GM12878 (cell line): ENCODE results near the gene SYCP2. TPM values are rescaled to one million over a fixed set of nuclear protein-coding genes. Genes with fewer than 3 reads are reported as not detected.

ENCODE experiments used
- ATAC-seq: fragments of 200-7000 bp; cut with Tn5 transposase; 3 replicates; pipeline ENCODE4 v1.9.1; 2020; ENCODE audit warnings: mild to moderate bottlenecking, moderate library complexity
- BruUV-seq: library from RNA; stranded (reverse); fragments of 400-500 nt; replicated peaks from 2 replicates; lab custom pipeline; 2021; lab: Mats Ljungman, UMichigan
- CTCF ChIA-PET: fragments of 300-600 bp; sonication (Branson Sonifier 250); formaldehyde crosslinking; extraction: SDS; loops from one replicate; lab custom pipeline; 2021; ENCODE audit warnings: inconsistent platforms; lab: Yijun Ruan, JAX
- POLR2A ChIA-PET: fragments of 350-600 bp; formaldehyde crosslinking; extraction: SDS; loops from one replicate; lab custom pipeline; 2021; ENCODE audit warnings: inconsistent platforms; lab: Charles Lee
- RAD21 ChIA-PET: fragments of 300-600 bp; sonication (Branson Sonifier 250); formaldehyde crosslinking; loops from one replicate; lab custom pipeline; 2023; ENCODE audit warnings: antibody characterized with exemption; ENCODE audit not compliant: unreplicated experiment; lab: Charles Lee
- SMC1A ChIA-PET: fragments of 300-600 bp; sonication (Branson Sonifier 250); formaldehyde crosslinking; loops from one replicate; lab custom pipeline; 2023; ENCODE audit not compliant: unreplicated experiment, uncharacterized antibody; lab: Charles Lee
- DNase-seq: peaks from one replicate; pipeline ENCODE4 v3.0.0-alpha.2; 2011; ENCODE audit warnings: low read depth, low spot score
- FAIRE-seq: peaks from 3 replicates; lab custom pipeline; 2011; peaks lifted over from hg19 to GRCh38; lab: Jason Lieb, UNC
- H2AFZ ChIP-seq: 2 replicates; pipeline ENCODE4 v1.6.0; 2011; ENCODE audit warnings: low read depth, low read length, control low read depth; ENCODE audit not compliant: control insufficient read depth
- H3K27ac ChIP-seq: 2 replicates; pipeline ENCODE4 v1.5.1; 2011; ENCODE audit warnings: control low read depth; ENCODE audit not compliant: control insufficient read depth, insufficient read depth
- H3K27me3 ChIP-seq, 2 experiments: replicated peaks in 1 of 2; 2 replicates each; pipeline versions ENCODE4 v1.6.0 to v1.6.1; 2011; ENCODE audit warnings: low read length in 1 of 2; ENCODE audit not compliant: control insufficient read depth in 2 of 2, insufficient read depth in 2 of 2
- H3K36me3 ChIP-seq, 2 experiments: 2 replicates each; pipeline ENCODE4 v1.5.1; 2011; ENCODE audit warnings: low read length in 1 of 2; ENCODE audit not compliant: control insufficient read depth in 2 of 2, insufficient read depth in 2 of 2
- H3K4me1 ChIP-seq: 2 replicates; pipeline ENCODE4 v1.6.1; 2011; ENCODE audit warnings: mild to moderate bottlenecking, low read length, moderate library complexity, mixed read lengths; ENCODE audit not compliant: control insufficient read depth, insufficient read depth
- H3K4me2 ChIP-seq: 2 replicates; pipeline ENCODE4 v1.6.0; 2011; ENCODE audit warnings: control low read depth; ENCODE audit not compliant: control insufficient read depth, insufficient read depth
- H3K4me3 ChIP-seq: fragments of 200-600 bp; sonication (generic); 2 replicates; pipeline ENCODE4 v1.5.1; 2016
- H3K79me2 ChIP-seq: 2 replicates; pipeline ENCODE4 v1.6.0; 2011; ENCODE audit warnings: low read length; ENCODE audit not compliant: control insufficient read depth, insufficient read depth
- H3K9ac ChIP-seq: 2 replicates; pipeline ENCODE4 v1.8.0; 2011; ENCODE audit warnings: low read length, control low read depth, mixed read lengths; ENCODE audit not compliant: control insufficient read depth, insufficient read depth
- H3K9me3 ChIP-seq: replicated peaks from 3 replicates; pipeline ENCODE4 v1.5.1; 2011; ENCODE audit warnings: mild to moderate bottlenecking, low read length; ENCODE audit not compliant: control insufficient read depth, insufficient read depth
- H4K20me1 ChIP-seq: 2 replicates; pipeline ENCODE4 v1.6.0; 2011; ENCODE audit not compliant: control insufficient read depth, insufficient read depth
- EZH2 ChIP-seq: IDR thresholded peaks from 2 replicates; pipeline ENCODE4 v1.6.1; 2012; ENCODE audit warnings: low read depth, mild to moderate bottlenecking, control low read depth, inconsistent platforms, low read length, borderline replicate concordance; ENCODE audit not compliant: control insufficient read depth
- MLLT1 ChIP-seq: fragments of 450-650 bp; IDR thresholded peaks from 2 replicates; pipeline ENCODE4 v1.6.1; 2016; ENCODE audit warnings: mild to moderate bottlenecking
- PKNOX1 ChIP-seq: fragments of 450-650 bp; IDR thresholded peaks from 2 replicates; pipeline ENCODE4 v1.6.1; 2016; ENCODE audit warnings: mild to moderate bottlenecking
- POLR2AphosphoS5 ChIP-seq: IDR thresholded peaks from 2 replicates; pipeline ENCODE4 v1.6.1; 2011; ENCODE audit warnings: mild to moderate bottlenecking, low read length, inconsistent platforms
- RAD51 ChIP-seq: fragments of 450-650 bp; IDR thresholded peaks from 2 replicates; pipeline ENCODE4 v1.6.1; 2016; ENCODE audit warnings: moderate library complexity, mild to moderate bottlenecking, inconsistent platforms
- RCOR1 ChIP-seq: conservative IDR thresholded peaks from 2 replicates; pipeline ENCODE4 v1.6.1; 2012; ENCODE audit warnings: low read depth, low read length, improper control_type of control experiment
- SREBF2 ChIP-seq: IDR thresholded peaks from 2 replicates; pipeline ENCODE4 v1.6.1; 2012; ENCODE audit warnings: mild to moderate bottlenecking, low read length
- SUPT20H ChIP-seq: IDR thresholded peaks from 2 replicates; pipeline ENCODE4 v1.6.1; 2011; ENCODE audit warnings: low read depth, mild to moderate bottlenecking, low read length, moderate library complexity, borderline replicate concordance; ENCODE audit not compliant: control insufficient read depth
- WGBS: methylation state at CpG from one replicate; pipeline ENCODE4 v1.1.6; 2016; ENCODE audit warnings: low lambda C conversion rate; ENCODE audit not compliant: insufficient replicate concordance, insufficient coverage; ENCODE audit errors: missing lambda C conversion rate; 5-methylcytosine and 5-hydroxymethylcytosine counted together
- in situ Hi-C: fragments of 300-500 bp; cut with MboI; formaldehyde crosslinking; loops from 9 replicates; pipeline ENCODE4 v1.14.3; 2018; ENCODE audit warnings: mixed read lengths
- intact Hi-C: fragments of 100-400 bp; cut with micrococcal nuclease; formaldehyde crosslinking; loops from one replicate; pipeline ENCODE4 v1.14.2; 2022; ENCODE audit not compliant: unreplicated experiment
- polyA plus RNA-seq, 11 experiments: library from polyadenylated mRNA; depleted of rRNA in 4 of 11; unstranded in 6 of 11; stranded (reverse) in 5 of 11; fragments of >200 nt; fragmentation: Nextera tagmentation in 4 of 11; fragmentation: Illumina TruSeq in 1 of 11; extraction: Ambion mirVana in 4 of 11; extraction: Trizol in 1 of 11; gene quantifications; 1 replicate in 1 of 11; 2 replicates in 10 of 11; pipeline versions ENCODE4 v1.2.1 to v1.2.3, GENCODE V29; 2011 to 2016; ENCODE audit warnings: inconsistent platforms in 2 of 11, missing spikeins in 2 of 11, low read depth in 1 of 11
- total RNA-seq, 4 experiments: library from RNA; depleted of rRNA in 3 of 4; stranded (reverse); fragments of >200 nt in 3 of 4; fragmentation: Illumina TruSeq in 1 of 4; extraction: Trizol in 1 of 4; gene quantifications; 2 replicates each; pipeline versions ENCODE4 v1.2.1 to v1.2.3, GENCODE V29; 2013 to 2021

SYCP2 gene
- total and polyA plus RNA-seq, 10 of the 15 experiments (the other 5 are each of a cell fraction or from before 2014, with no cell fraction given): 0.01 to 0.18 (median 0.09) TPM; not detected in 2

GRCh38 chr20:59925899-59926298 lies 7.5 kb downstream of the SYCP2 start (continued):
- no peak for TF ChIP-seq PKNOX1

GRCh38 chr20:59925359-59925758 lies 8.1 kb downstream of the SYCP2 start:
- no peaks in the 10 kb centered on the region for H3K36me3 ChIP-seq
- 33% methylated on average over 1 of the region's 1 CpG for WGBS
- no peaks in the 10 kb centered on the region for H3K4me1 ChIP-seq
- DNase-seq: no peak
- H2AFZ ChIP-seq: no peak overlapping the region
- intact Hi-C loops: no loop called here
- H3K9ac ChIP-seq: no peak overlapping the region
- ChIA-PET SMC1A (interaction anchor here (1.0 to 1.3 kb wide), 2 partner anchors 14 to 27 kb away, joined by 3 read pairs; no protein-coding TSS in a partner anchor), POLR2A (no interaction called here), RAD21 (no interaction called here), CTCF (interaction anchor here (1.0 kb wide), 1 partner anchor 31 kb away, joined by 3 read pairs; no protein-coding TSS in a partner anchor)
- H3K9me3 ChIP-seq: no peaks in the 10 kb centered on the region
- ATAC-seq: no peak
- no peaks in the 10 kb centered on the region for H3K79me2 ChIP-seq
- H3K4me2 ChIP-seq: no peak overlapping the region
- no peaks in the 10 kb centered on the region; a peak in 1 of 4 replicates for H3K27me3 ChIP-seq
- no peaks in the 10 kb centered on the region for H4K20me1 ChIP-seq
- BruUV-seq: no TSS peak
- H3K4me3 ChIP-seq: no peak overlapping the region
- FAIRE-seq: no peak
- no peak overlapping the region for H3K27ac ChIP-seq
- in situ Hi-C loops: no loop called here
- TF ChIP-seq POLR2AphosphoS5 (no peak), EZH2 (no peak), SREBF2 (no peak), MLLT1 (no peak), RCOR1 (no peak), RAD51 (no peak), SUPT20H (no peak)
